Hepatocyte (in vitro differentiated cells): ENCODE results near the gene HMCN1.

Experiments
- CTCF ChIP-seq: fragments of 200-600 bp; sonication (generic); IDR thresholded peaks from 2 replicates; pipeline ENCODE4 v1.5.1; 2016; ENCODE audit warnings: antibody characterized with exemption, mild to moderate bottlenecking; ENCODE audit not compliant: poor library complexity
- EZH2 ChIP-seq: fragments of 200-600 bp; sonication (generic); IDR thresholded peaks from 2 replicates; pipeline ENCODE4 v1.6.1; 2016; ENCODE audit warnings: antibody characterized with exemption, mild to moderate bottlenecking, borderline replicate concordance
- EZH2phosphoT487 ChIP-seq: fragments of 200-600 bp; sonication (generic); IDR thresholded peaks from one replicate; pipeline ENCODE4 v1.6.1; 2018; ENCODE audit warnings: antibody characterized with exemption, mild to moderate bottlenecking, low read depth, moderate library complexity; ENCODE audit not compliant: unreplicated experiment, severe bottlenecking

GRCh38 chr1:185965870-185966269 lies 231.7 kb downstream of the HMCN1 start:
- TF ChIP-seq CTCF, result no peak
- TF ChIP-seq EZH2phosphoT487, result no peak
- no peak for TF ChIP-seq EZH2
